CD4-positive, alpha-beta T cell treated with Interleukin-21 for 1 hour (primary cell): ENCODE measurements around the gene CD248.

ENCODE experiments used
- DNase-seq: peaks from one replicate; pipeline ENCODE4 v3.0.0-alpha.2; 2020

CD248 gene

GRCh38 chr11:66268952-66269905 lies 47.6 kb downstream of the CD248 start:
- peak; percentile 24 for DNase-seq

DNA sequence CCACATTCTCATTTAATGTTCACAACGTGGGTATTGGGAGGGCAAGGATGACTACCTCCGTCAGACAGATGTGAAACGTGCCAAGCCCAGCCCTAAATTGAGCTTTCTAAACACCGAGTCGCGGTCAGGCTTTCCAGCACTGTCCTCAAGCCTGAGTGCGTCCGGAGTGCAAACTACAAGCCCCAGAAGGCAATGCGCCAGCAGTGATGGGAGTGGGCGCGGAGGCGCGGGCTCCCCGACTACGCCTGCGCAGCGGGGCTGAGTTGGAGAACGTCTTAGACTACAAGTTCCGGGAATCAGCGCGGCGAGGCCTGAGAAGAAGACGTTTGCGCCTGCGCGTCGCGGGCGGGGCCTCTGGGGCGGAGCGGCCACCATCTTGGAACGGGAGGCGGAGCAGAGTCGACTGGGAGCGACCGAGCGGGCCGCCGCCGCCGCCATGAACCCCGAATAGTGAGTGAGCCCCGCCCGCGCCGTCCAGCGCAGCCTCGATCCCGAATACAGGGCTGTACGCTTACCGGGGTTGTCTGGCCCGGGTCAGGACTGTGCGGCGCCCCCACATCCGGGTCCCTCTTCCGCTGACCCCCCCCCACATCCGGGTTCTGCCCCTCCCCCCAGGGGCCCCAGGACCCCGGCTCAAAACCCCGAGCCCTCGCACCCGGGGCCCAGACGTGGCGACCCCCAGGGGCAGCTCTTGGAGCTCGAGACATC lies 48.4 kb downstream of the CD248 start, which contains the start of gene RAB1B:
Gene RAB1B, plus strand, starts transcription at position 396 of the 708 bp plus-strand sequence. Its CDS starts 41 bp downstream, at position 437.
- DNase-seq: peak; percentile 100

GRCh38 chr11:66267379-66268243 lies 49.2 kb downstream of the CD248 start:
- DNase-seq: peak; percentile 90

DNA sequence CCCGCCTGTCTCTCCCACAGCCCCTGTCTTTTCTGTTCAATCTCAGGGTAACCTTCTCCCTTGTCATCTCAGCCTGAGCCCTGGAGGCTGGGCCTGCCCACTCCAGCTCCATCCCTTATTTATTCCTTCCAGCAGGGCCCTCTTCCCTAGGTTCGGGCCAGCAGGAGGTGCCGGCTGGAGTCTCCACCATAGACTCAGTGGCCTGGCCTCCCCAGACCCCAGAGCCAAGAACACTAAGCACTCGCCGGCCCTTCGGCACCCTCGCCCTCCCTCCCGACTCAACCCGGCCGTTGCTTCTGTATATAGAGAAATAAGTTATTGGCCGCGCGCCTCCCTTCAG lies 49.8 kb downstream of the CD248 start:
- DNase-seq: no peak

DNA sequence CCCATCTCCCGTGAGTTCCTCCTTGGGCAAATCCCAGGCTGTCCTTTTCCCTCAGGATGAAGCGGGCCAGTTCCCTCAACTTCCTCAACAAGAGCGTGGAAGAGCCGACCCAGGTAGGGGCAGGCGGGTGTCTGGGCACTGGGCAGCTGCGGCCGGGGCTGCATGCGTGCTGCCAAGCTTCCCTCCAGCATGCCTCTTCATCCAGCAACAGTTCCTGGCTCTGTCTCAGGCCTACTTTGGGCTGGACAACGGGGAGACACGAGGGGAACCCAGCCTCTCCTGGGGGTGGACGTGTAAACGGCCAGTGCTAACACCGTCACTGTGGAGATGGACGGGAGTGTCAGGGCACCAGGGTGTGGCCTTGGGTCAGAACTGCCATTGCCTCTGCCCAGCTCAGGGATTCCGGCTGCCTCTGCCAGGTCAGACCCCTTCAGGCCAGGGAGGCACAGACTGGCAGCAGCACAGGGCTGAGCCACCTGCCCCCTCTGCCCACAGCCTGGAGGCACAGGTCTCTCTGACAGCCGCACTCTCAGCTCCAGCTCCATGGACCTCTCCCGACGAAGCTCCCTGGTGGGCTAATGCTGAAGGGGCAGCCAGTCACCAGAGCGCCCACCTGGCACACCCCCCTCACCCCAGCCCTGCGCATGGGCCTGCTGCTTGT lies 50.3 kb downstream of the CD248 start:
- DNase-seq: no peak

- no peak for DNase-seq
Observed at GRCh38 chr11:66265531-66266377, 51.1 kb downstream of the CD248 start.

DNA sequence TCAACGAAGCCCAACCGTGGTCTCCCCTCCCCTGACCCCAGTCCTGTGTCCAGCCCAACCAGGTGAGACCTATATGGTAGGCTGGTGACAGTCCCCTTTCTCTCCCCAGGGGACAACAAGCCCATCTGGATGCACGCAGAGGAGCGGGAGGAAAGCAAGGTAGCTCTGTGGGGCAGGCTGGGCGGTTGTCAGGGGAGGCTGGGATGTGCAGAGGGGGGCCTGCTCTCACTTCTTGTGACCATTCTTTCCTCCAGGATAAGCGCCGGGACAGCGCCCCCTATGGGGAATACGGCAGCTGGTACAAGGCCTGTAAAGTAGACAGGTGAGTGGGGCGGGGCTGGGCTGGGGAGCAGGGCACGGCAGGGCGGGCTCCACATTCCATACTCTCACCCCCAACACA lies 51.9 kb downstream of the CD248 start:
- peak; percentile 45 for DNase-seq
